H9 (cell line): ENCODE data around the gene MRPL55. TPM values are rescaled to one million over a fixed set of nuclear protein-coding genes. Genes with fewer than 3 reads are reported as not detected.

Source experiments
- DNase-seq: peaks from one replicate; pipeline ENCODE4 v3.0.0-alpha.2; 2017
- H2AFZ ChIP-seq: one replicate; pipeline ENCODE4 v1.6.1; 2013; ENCODE audit warnings: mild to moderate bottlenecking, low read length, control low read depth, moderate library complexity
- H2AK5ac ChIP-seq: 2 replicates; pipeline ENCODE4 v1.6.1; 2013; ENCODE audit warnings: low read length, control low read depth, mixed read lengths; ENCODE audit not compliant: insufficient read length
- H2BK120ac ChIP-seq: one replicate; pipeline ENCODE4 v1.6.1; 2013; ENCODE audit warnings: low read depth, mild to moderate bottlenecking, low read length, control low read depth, inconsistent platforms; ENCODE audit not compliant: poor library complexity, severe bottlenecking
- H2BK12ac ChIP-seq: 2 replicates; pipeline ENCODE4 v1.6.1; 2013; ENCODE audit warnings: low read length, control low read depth, mixed read lengths, low read depth; ENCODE audit not compliant: insufficient read length
- H2BK15ac ChIP-seq: 2 replicates; pipeline ENCODE4 v1.6.1; 2013; ENCODE audit warnings: low read depth, low read length, control low read depth
- H2BK20ac ChIP-seq: one replicate; pipeline ENCODE4 v1.6.1; 2013; ENCODE audit warnings: low read depth, mild to moderate bottlenecking, low read length, control low read depth, inconsistent platforms; ENCODE audit not compliant: poor library complexity, severe bottlenecking
- H2BK5ac ChIP-seq: 2 replicates; pipeline ENCODE4 v1.6.1; 2013; ENCODE audit warnings: low read length, control low read depth, mixed read lengths; ENCODE audit not compliant: insufficient read length
- H3K14ac ChIP-seq: 2 replicates; pipeline ENCODE4 v1.6.1; 2013; ENCODE audit warnings: low read length, control low read depth; ENCODE audit not compliant: insufficient read depth
- H3K18ac ChIP-seq: 2 replicates; pipeline ENCODE4 v1.6.1; 2013; ENCODE audit warnings: low read depth, mild to moderate bottlenecking, mixed read lengths, low read length, control low read depth; ENCODE audit not compliant: insufficient read length
- H3K23ac ChIP-seq: 2 replicates; pipeline ENCODE4 v1.6.1; 2013; ENCODE audit warnings: low read length, control low read depth, mixed read lengths, low read depth; ENCODE audit not compliant: insufficient read length
- H3K23me2 ChIP-seq: 2 replicates; pipeline ENCODE4 v1.6.1; 2013; ENCODE audit warnings: low read depth, mild to moderate bottlenecking, mixed read lengths, low read length, control low read depth; ENCODE audit not compliant: insufficient read length, poor library complexity, severe bottlenecking
- H3K27ac ChIP-seq: 2 replicates; pipeline ENCODE4 v1.5.1; 2013; ENCODE audit warnings: low read length, control low read depth, mixed read lengths, low read depth; ENCODE audit not compliant: insufficient read length
- H3K27me3 ChIP-seq: 2 replicates; pipeline ENCODE4 v1.6.1; 2013; ENCODE audit warnings: low read length, control low read depth, inconsistent platforms; ENCODE audit not compliant: insufficient read depth
- H3K4ac ChIP-seq: 2 replicates; pipeline ENCODE4 v1.6.1; 2013; ENCODE audit warnings: low read depth, mild to moderate bottlenecking, control low read depth, inconsistent platforms, low read length, moderate library complexity
- H3K4me1 ChIP-seq: 2 replicates; pipeline ENCODE4 v1.6.1; 2013; ENCODE audit warnings: low read length, control low read depth, inconsistent platforms; ENCODE audit not compliant: insufficient read depth
- H3K4me2 ChIP-seq: 2 replicates; pipeline ENCODE4 v1.6.1; 2013; ENCODE audit warnings: low read length, control low read depth, mixed read lengths; ENCODE audit not compliant: insufficient read length, insufficient read depth
- H3K56ac ChIP-seq: 2 replicates; pipeline ENCODE4 v1.6.1; 2013; ENCODE audit warnings: low read depth, mild to moderate bottlenecking, mixed read lengths, low read length, control low read depth; ENCODE audit not compliant: insufficient read length
- H3K79me1 ChIP-seq: 2 replicates; pipeline ENCODE4 v1.6.1; 2013; ENCODE audit warnings: low read depth, mild to moderate bottlenecking, moderate library complexity, low read length, control low read depth, inconsistent platforms; ENCODE audit not compliant: insufficient read depth, poor library complexity, severe bottlenecking
- H3K79me2 ChIP-seq: 2 replicates; pipeline ENCODE4 v1.6.1; 2013; ENCODE audit warnings: low read length, control low read depth, inconsistent platforms; ENCODE audit not compliant: insufficient read depth
- H3K9ac ChIP-seq: 2 replicates; pipeline ENCODE4 v1.6.1; 2013; ENCODE audit warnings: low read length, control low read depth, mixed read lengths; ENCODE audit not compliant: insufficient read length; ENCODE audit errors: extremely low read depth
- H3K9me3 ChIP-seq: one replicate; pipeline ENCODE4 v1.6.1; 2013; ENCODE audit warnings: low read depth, low read length, inconsistent platforms; ENCODE audit not compliant: control insufficient read depth
- H3T11ph ChIP-seq: one replicate; pipeline ENCODE4 v1.6.1; 2013; ENCODE audit warnings: mild to moderate bottlenecking, low read length, control low read depth, inconsistent platforms
- H4K20me1 ChIP-seq: one replicate; pipeline ENCODE4 v1.6.1; 2013; ENCODE audit not compliant: control insufficient read depth, insufficient read length, insufficient read depth
- H4K5ac ChIP-seq: 2 replicates; pipeline ENCODE4 v1.6.1; 2013; ENCODE audit warnings: low read depth, mild to moderate bottlenecking, mixed read lengths, low read length, control low read depth; ENCODE audit not compliant: insufficient read length
- H4K8ac ChIP-seq: replicated peaks from 2 replicates; pipeline ENCODE4 v1.6.1; 2013; ENCODE audit warnings: low read length, control low read depth, mixed read lengths, low read depth; ENCODE audit not compliant: insufficient read length
- H4K91ac ChIP-seq: 2 replicates; pipeline ENCODE4 v1.6.1; 2013; ENCODE audit warnings: low read depth, mild to moderate bottlenecking, moderate library complexity, mixed read lengths, low read length, control low read depth; ENCODE audit not compliant: insufficient read length
- H3K27ac Mint-ChIP-seq, 3 experiments: 2 replicates in 2 of 3; 3 replicates in 1 of 3; pipeline ENCODE4 v1.8.0; 2020 to 2021; ENCODE audit warnings: mixed read lengths in 3 of 3, mild to moderate bottlenecking in 1 of 3, moderate library complexity in 1 of 3
- H3K27me3 Mint-ChIP-seq: 2 replicates; pipeline ENCODE4 v1.8.0; 2021; ENCODE audit warnings: low read depth, mild to moderate bottlenecking, moderate library complexity, mixed read lengths
- H3K36me3 Mint-ChIP-seq, 3 experiments: 2 replicates in 2 of 3; 3 replicates in 1 of 3; pipeline ENCODE4 v1.8.0; 2020 to 2021; ENCODE audit warnings: low read depth in 3 of 3, mixed read lengths in 3 of 3; ENCODE audit not compliant: insufficient read depth in 1 of 3
- H3K4me1 Mint-ChIP-seq, 2 experiments: 2 replicates each; pipeline ENCODE4 v1.8.0; 2020; ENCODE audit warnings: mixed read lengths in 2 of 2
- H3K4me3 Mint-ChIP-seq, 2 experiments: 2 replicates in 1 of 2; 3 replicates in 1 of 2; pipeline ENCODE4 v1.8.0; 2020 to 2021; ENCODE audit warnings: mild to moderate bottlenecking in 2 of 2, mixed read lengths in 2 of 2, moderate library complexity in 1 of 2
- H3K9me3 Mint-ChIP-seq, 2 experiments: 2 replicates in 1 of 2; 3 replicates in 1 of 2; pipeline ENCODE4 v1.8.0; 2020; ENCODE audit warnings: mild to moderate bottlenecking in 2 of 2, mixed read lengths in 2 of 2, moderate library complexity in 1 of 2
- CTCF ChIP-seq: fragments of 200-600 bp; sonication (generic); conservative IDR thresholded peaks from 3 replicates; pipeline ENCODE4 v1.8.0; 2021; ENCODE audit warnings: antibody characterized with exemption, mild to moderate bottlenecking
- WGBS: extraction: QIAGEN DNeasy Blood & Tissue Kit; methylation state at CpG from one replicate; pipeline ENCODE4 v1.1.7; 2013; ENCODE audit warnings: missing lambda C conversion rate, low lambda C conversion rate, mixed read lengths; ENCODE audit not compliant: insufficient read length; ENCODE audit errors: extremely low coverage; 5-methylcytosine and 5-hydroxymethylcytosine counted together
- total RNA-seq: library from RNA; stranded (reverse); gene quantifications from 2 replicates; pipeline ENCODE4 v1.2.1, GENCODE V29; 2021

Gene MRPL55
- total RNA-seq, 1 experiment from 2014 or later: 62.3 TPM

GRCh38 chr1:228114827-228115226 lies 5.7 kb upstream of the MRPL55 start:
- no peak overlapping the region for H3K56ac ChIP-seq
- no peak overlapping the region for H2BK120ac ChIP-seq
- Mint-ChIP-seq H3K4me3 (no peak overlapping the region), H3K9me3 (peaks cover 30 to 35% of the 10 kb centered on the region in 2 experiments), H3K27ac (no peak overlapping the region), H3K4me1 (peaks cover 5% of the 10 kb centered on the region in 2 experiments), H3K36me3 (peaks cover 7 to 9% (median 7%) of the 10 kb centered on the region in 3 experiments; a peak in 6 of 7 replicates), H3K27me3 (peaks cover 15% of the 10 kb centered on the region)
- no peak overlapping the region for H3K14ac ChIP-seq
- DNase-seq: no peak
- H2BK12ac ChIP-seq: no peak overlapping the region
- H2AK5ac ChIP-seq: no peak overlapping the region
- no peaks in the 10 kb centered on the region for H3K79me1 ChIP-seq
- H4K91ac ChIP-seq: no peak overlapping the region
- no peak overlapping the region for H3K18ac ChIP-seq
- no peak overlapping the region for H4K5ac ChIP-seq
- H2BK20ac ChIP-seq: no peak overlapping the region
- no peak overlapping the region for H2BK5ac ChIP-seq
- no peaks in the 10 kb centered on the region for H3K27me3 ChIP-seq
- no CpG with 5 or more reads among the region's 3 CpGs for WGBS
- no peak overlapping the region for H3K27ac ChIP-seq
- no peak for TF ChIP-seq CTCF
- no peaks in the 10 kb centered on the region for H4K20me1 ChIP-seq
- H3K79me2 ChIP-seq: no peaks in the 10 kb centered on the region
- H2AFZ ChIP-seq: no peak overlapping the region
- no peak overlapping the region for H3K23ac ChIP-seq
- no peak overlapping the region for H3K4ac ChIP-seq
- H3K4me2 ChIP-seq: no peak overlapping the region
- H3K9me3 ChIP-seq: no peaks in the 10 kb centered on the region
- no peak overlapping the region for H4K8ac ChIP-seq
- H3T11ph ChIP-seq: no peak overlapping the region
- peaks cover under 1% of the 10 kb centered on the region for H3K23me2 ChIP-seq
- H3K4me1 ChIP-seq: no peaks in the 10 kb centered on the region
- no peak overlapping the region for H3K9ac ChIP-seq
- no peak overlapping the region for H2BK15ac ChIP-seq
